Gastroesophageal sphincter (tissue), 4 donors: ENCODE results near the gene ERI2. TPM values are rescaled to one million over a fixed set of nuclear protein-coding genes. Genes with fewer than 3 reads are reported as not detected.

ENCODE experiments used
- ATAC-seq: fragments of 150-250 bp; one replicate; pipeline ENCODE4 v1.9.1; 2016; ENCODE audit warnings: mild to moderate bottlenecking, moderate library complexity
- H3K27ac ChIP-seq, 4 donors: fragments of 200-600 bp; sonication (generic) in 3 of 4; 1 replicate in 3 of 4; 2 replicates in 1 of 4; pipeline ENCODE4 v1.5.1; 2016 to 2019
- H3K27me3 ChIP-seq: fragments of 200-600 bp; sonication (generic); one replicate; pipeline ENCODE4 v1.5.1; 2019
- H3K36me3 ChIP-seq, 2 donors: fragments of 200-600 bp; sonication (generic); one replicate each; pipeline ENCODE4 v1.5.1; 2019; ENCODE audit warnings: control low read depth in 1 of 2
- H3K4me1 ChIP-seq, 3 donors: fragments of 200-600 bp; sonication (generic); 1 replicate in 2 of 3; 2 replicates in 1 of 3; pipeline ENCODE4 v1.5.1; 2016 to 2019; ENCODE audit warnings: control low read depth in 2 of 3
- H3K4me3 ChIP-seq, 2 donors: fragments of 200-600 bp; sonication (generic); one replicate each; pipeline ENCODE4 v1.5.1; 2019; ENCODE audit warnings: mild to moderate bottlenecking in 1 of 2, moderate library complexity in 1 of 2
- H3K9me3 ChIP-seq, 3 donors: fragments of 200-600 bp; sonication (generic); one replicate each; pipeline ENCODE4 v1.5.1; 2017 to 2019; ENCODE audit warnings: control low read depth in 2 of 3
- CTCF ChIP-seq, 4 experiments: fragments of 200-600 bp in 2 of 4; fragments of 450-650 bp in 2 of 4; sonication (generic) in 1 of 4; IDR thresholded peaks; one replicate each; pipeline ENCODE4 v1.5.1; 2017 to 2019; ENCODE audit warnings: antibody characterized with exemption in 4 of 4, mild to moderate bottlenecking in 2 of 4, moderate library complexity in 2 of 4
- EP300 ChIP-seq: sonication (generic); formaldehyde crosslinking; IDR thresholded peaks from one replicate; pipeline ENCODE4 v1.6.1; 2017; ENCODE audit warnings: antibody characterized with exemption, mild to moderate bottlenecking
- POLR2A ChIP-seq, 2 donors: fragments of 450-650 bp; IDR thresholded peaks; one replicate each; pipeline ENCODE4 v1.6.1; 2017; ENCODE audit warnings: antibody characterized with exemption in 2 of 2, mild to moderate bottlenecking in 2 of 2, moderate library complexity in 1 of 2
- POLR2AphosphoS5 ChIP-seq: sonication (generic); formaldehyde crosslinking; IDR thresholded peaks from one replicate; pipeline ENCODE4 v1.6.1; 2017; ENCODE audit warnings: antibody characterized with exemption
- WGBS, 2 donors: methylation state at CpG; one replicate each; pipeline ENCODE4 v1.1.5; 2018; ENCODE audit warnings: low coverage in 1 of 2; 5-methylcytosine and 5-hydroxymethylcytosine counted together
- total RNA-seq, 4 donors: library from RNA; depleted of rRNA; stranded (reverse); fragments of >200 nt; gene quantifications; one replicate each; pipeline ENCODE4 v1.1.0, GENCODE V29; 2016

Gene ERI2
- total RNA-seq, 4 donors from 2014 or later = 7.7 to 21.8 (median 12.2) TPM

DNA sequence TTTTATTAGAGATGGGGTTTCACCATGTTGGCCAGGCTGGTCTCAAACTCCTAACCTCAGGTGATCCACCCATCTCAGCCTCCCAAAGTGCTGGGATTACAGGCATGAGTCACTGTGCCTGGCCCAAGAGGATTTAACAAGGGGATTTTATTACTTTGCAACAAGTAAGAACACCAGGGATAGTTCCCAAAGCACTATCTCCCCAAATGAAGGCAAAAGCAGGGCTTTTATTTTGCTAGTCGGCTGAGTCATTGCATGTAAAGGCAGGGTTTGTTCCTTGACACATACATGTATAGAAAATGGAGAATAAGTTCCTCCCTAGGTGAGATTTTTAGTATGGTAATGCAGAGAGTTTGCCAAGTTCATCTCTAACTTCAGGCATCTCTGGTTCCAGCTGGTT is 24.1 kb upstream of the ERI2 start:
- ATAC-seq = no peak
- 67% methylated on average over 1 of the region's 1 CpG; no CpG with 5 or more reads in 1 of the 2 donors for WGBS, 2 donors
- H3K36me3 ChIP-seq = peaks cover 0 to 23% of the 10 kb centered on the region in 2 donors

GRCh38 chr16:20829536-20829935 is 23.3 kb upstream of the ERI2 start:
- Histone ChIP-seq H3K9me3 (no peaks in the 10 kb centered on the region), H3K27me3 (no peaks in the 10 kb centered on the region), H3K4me3 (no peak overlapping the region), H3K4me1 (no peaks in the 10 kb centered on the region), H3K27ac (no peak overlapping the region), H3K36me3 (peaks cover 0 to 19% of the 10 kb centered on the region in 2 donors)
- ATAC-seq = no peak
- TF ChIP-seq POLR2AphosphoS5 (no peak), EP300 (no peak), CTCF (IDR thresholded peaks at IDR 0.05) (no peak), POLR2A (IDR thresholded peaks at IDR 0.05) (no peak)
- 93 to 94% methylated on average over 1 of the region's 1 CpG for WGBS, 2 donors

More for the DNA sequence above, 24.1 kb upstream of the ERI2 start:
- TF ChIP-seq EP300 (no peak), POLR2AphosphoS5 (no peak), POLR2A (IDR thresholded peaks at IDR 0.05) (no peak), CTCF (IDR thresholded peaks at IDR 0.05) (no peak)
- Histone ChIP-seq H3K27me3 (no peaks in the 10 kb centered on the region), H3K4me1 (no peaks in the 10 kb centered on the region), H3K4me3 (no peak overlapping the region), H3K27ac (no peak overlapping the region), H3K9me3 (no peaks in the 10 kb centered on the region)

DNA sequence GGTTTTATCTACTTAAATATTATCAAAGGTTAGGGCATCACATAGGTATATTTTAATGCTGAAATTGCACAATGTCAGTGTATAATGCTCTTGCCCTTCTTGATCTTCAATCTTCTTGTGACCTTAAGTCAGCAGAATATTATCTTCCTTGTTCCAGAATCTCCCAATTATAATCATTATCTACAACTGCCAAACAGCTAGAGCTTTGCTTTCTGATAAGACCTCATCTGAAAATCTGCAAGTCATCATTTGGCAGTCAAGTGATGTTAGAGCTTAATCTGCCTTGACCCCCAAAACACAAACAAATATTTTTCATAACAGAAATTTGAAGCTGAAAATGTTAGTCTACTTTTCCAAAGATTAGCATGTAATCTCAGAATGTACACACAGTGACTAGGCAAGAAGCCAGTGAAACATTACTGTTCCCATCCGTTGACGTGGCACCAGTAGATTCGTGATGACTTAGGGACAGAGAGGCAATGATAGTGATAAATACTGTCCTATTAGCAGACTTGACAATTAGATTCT is 19.8 kb upstream of the ERI2 start:
- Histone ChIP-seq H3K4me1 (no peaks in the 10 kb centered on the region), H3K27ac (no peak overlapping the region), H3K9me3 (no peaks in the 10 kb centered on the region), H3K36me3 (peaks cover 0 to 17% of the 10 kb centered on the region in 2 donors), H3K4me3 (no peak overlapping the region), H3K27me3 (no peaks in the 10 kb centered on the region)
- WGBS, 2 donors = 65 to 79% methylated on average over 3 of the region's 3 CpGs
- TF ChIP-seq EP300 (no peak), POLR2AphosphoS5 (no peak), POLR2A (IDR thresholded peaks at IDR 0.05) (no peak), CTCF (IDR thresholded peaks at IDR 0.05) (no peak)
- ATAC-seq = no peak

- WGBS, 2 donors = 69 to 72% methylated on average over 3 of the region's 3 CpGs
- H3K9me3 ChIP-seq = no peaks in the 10 kb centered on the region
- no peak overlapping the region for H3K27ac ChIP-seq
- no peak for ATAC-seq
- no peaks in the 10 kb centered on the region for H3K27me3 ChIP-seq
- peaks cover 0 to 17% of the 10 kb centered on the region in 2 donors for H3K36me3 ChIP-seq
- no peaks in the 10 kb centered on the region for H3K4me1 ChIP-seq
- no peak for TF ChIP-seq EP300
- no peak for TF ChIP-seq POLR2AphosphoS5
- no peak for TF ChIP-seq POLR2A (IDR thresholded peaks at IDR 0.05)
- TF ChIP-seq CTCF (IDR thresholded peaks at IDR 0.05) = no peak
- H3K4me3 ChIP-seq = no peak overlapping the region
These were observed 16.5 kb upstream of the ERI2 start for GRCh38 chr16:20822521-20823325.

DNA sequence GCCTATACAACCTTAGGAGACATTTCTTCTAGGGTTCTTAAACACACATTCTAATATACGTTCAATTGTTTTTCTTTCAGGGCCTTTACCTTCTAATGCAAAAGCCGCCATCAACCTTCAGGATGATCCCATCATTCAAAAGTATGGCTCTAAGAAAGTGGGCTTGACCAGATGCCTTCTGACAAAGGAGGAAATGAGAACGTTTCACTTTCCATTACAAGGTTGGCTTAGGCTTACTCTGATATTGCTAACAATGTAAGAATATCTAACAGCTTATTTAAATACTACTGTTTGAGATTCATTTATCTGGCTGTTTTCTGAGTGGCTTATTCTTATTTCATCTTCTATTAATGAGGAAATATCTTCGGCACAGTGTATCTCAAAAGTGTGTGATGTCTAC is 15.4 kb upstream of the ERI2 start:
- H3K4me3 ChIP-seq = no peak overlapping the region
- no peak overlapping the region for H3K27ac ChIP-seq
- no peaks in the 10 kb centered on the region for H3K4me1 ChIP-seq
- peaks cover 0 to 17% of the 10 kb centered on the region in 2 donors for H3K36me3 ChIP-seq
- WGBS, 2 donors = 89 to 90% methylated on average over 4 of the region's 4 CpGs
- TF ChIP-seq POLR2A (IDR thresholded peaks at IDR 0.05) (no peak), POLR2AphosphoS5 (no peak), EP300 (no peak), CTCF (IDR thresholded peaks at IDR 0.05) (no peak)
- no peak for ATAC-seq
- no peaks in the 10 kb centered on the region for H3K27me3 ChIP-seq
- H3K9me3 ChIP-seq = no peaks in the 10 kb centered on the region
